Erythroblast (primary cell): Measurements from ENCODE around the gene NOTUM.

ENCODE experiments used
- GATA1 ChIP-seq: IDR thresholded peaks from 2 replicates; pipeline ENCODE4 v1.6.1; 2011; ENCODE audit warnings: low read depth, mild to moderate bottlenecking, control low read depth, low read length, moderate library complexity
- POLR2A ChIP-seq: IDR thresholded peaks from 2 replicates; pipeline ENCODE4 v1.6.1; 2011; ENCODE audit warnings: mild to moderate bottlenecking, low read length

- TF ChIP-seq POLR2A, result no peak
- TF ChIP-seq GATA1, result no peak
These were observed 12.2 kb downstream of the NOTUM start for GRCh38 chr17:81948635-81949378.
